Tibial nerve (tissue), 4 donors: ENCODE results near the gene ING5.

ENCODE experiments used
- EP300 ChIP-seq, 2 donors: sonication (generic); formaldehyde crosslinking; IDR thresholded peaks; one replicate each; pipeline ENCODE4 v1.6.1; 2017; ENCODE audit warnings: antibody characterized with exemption in 2 of 2, mild to moderate bottlenecking in 1 of 2
- TF ChIP-seq, protein P1 (sequence below), 5 experiments: fragments of 200-600 bp in 3 of 5; fragments of 450-650 bp in 2 of 5; sonication (generic) in 3 of 5; IDR thresholded peaks; one replicate each; pipeline ENCODE4 v1.5.1; 2016 to 2019; ENCODE audit warnings: antibody characterized with exemption in 5 of 5, mild to moderate bottlenecking in 3 of 5, moderate library complexity in 2 of 5

DNA sequence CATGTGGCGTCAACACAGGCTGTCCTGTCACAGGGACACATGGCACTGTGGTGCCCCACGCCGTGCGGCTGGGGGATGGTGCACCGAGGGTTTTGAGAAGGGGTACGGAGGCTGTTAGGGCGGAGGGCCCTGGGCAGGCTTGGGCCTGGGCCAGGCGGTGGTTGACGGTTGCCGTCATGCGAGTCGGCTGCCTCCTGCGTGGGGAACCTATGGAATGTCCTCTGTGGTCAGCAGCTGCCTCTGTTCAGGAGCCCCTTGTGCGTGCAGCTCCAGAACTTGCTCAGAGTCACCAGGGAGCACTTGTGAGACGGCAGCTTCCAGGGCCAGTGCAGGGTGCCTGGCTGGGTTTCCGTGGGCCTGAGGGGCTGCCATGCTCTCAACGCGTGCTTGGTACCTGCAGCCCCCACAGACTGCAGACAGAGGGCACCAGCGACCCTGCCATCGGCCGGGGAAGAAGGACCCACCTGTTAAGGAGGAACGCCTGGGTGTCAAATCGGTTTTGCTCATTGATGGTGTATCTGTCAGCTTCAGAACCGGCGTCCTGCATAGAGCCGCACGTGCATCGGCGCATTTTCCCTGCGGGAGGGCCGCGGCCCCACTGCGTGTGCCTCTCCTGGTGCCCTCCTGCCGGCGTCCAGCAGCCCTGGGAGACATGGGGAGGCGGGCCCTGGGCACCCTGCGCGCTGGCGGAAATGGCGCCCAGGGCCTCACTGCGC lies 22.6 kb downstream of the ING5 start:
- TF ChIP-seq, protein P1, sequence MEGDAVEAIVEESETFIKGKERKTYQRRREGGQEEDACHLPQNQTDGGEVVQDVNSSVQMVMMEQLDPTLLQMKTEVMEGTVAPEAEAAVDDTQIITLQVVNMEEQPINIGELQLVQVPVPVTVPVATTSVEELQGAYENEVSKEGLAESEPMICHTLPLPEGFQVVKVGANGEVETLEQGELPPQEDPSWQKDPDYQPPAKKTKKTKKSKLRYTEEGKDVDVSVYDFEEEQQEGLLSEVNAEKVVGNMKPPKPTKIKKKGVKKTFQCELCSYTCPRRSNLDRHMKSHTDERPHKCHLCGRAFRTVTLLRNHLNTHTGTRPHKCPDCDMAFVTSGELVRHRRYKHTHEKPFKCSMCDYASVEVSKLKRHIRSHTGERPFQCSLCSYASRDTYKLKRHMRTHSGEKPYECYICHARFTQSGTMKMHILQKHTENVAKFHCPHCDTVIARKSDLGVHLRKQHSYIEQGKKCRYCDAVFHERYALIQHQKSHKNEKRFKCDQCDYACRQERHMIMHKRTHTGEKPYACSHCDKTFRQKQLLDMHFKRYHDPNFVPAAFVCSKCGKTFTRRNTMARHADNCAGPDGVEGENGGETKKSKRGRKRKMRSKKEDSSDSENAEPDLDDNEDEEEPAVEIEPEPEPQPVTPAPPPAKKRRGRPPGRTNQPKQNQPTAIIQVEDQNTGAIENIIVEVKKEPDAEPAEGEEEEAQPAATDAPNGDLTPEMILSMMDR (IDR thresholded peaks at IDR 0.05): no peak
- no peak for TF ChIP-seq EP300 (IDR thresholded peaks at IDR 0.05)
